ENCODE measurements around the gene IKZF3.

The IKZF3 gene

GRCh38 chr17:39818358-39819000, 45.6 kb downstream of the IKZF3 start:
- DNase-seq (ENCODE audit: extremely low read depth, insufficient read length), result no peak
- Histone ChIP-seq H3K36me3 (ENCODE audit: control insufficient read depth, insufficient read depth, low read length) (peaks cover 13% of the 10 kb centered on the region), H3K27me3 (replicated peaks; ENCODE audit: control insufficient read depth, insufficient read depth, low read length) (no peaks in the 10 kb centered on the region), H3K4me3 (replicated peaks; ENCODE audit: low read depth, low read length) (no peak overlapping the region)
- TF ChIP-seq, protein P1, sequence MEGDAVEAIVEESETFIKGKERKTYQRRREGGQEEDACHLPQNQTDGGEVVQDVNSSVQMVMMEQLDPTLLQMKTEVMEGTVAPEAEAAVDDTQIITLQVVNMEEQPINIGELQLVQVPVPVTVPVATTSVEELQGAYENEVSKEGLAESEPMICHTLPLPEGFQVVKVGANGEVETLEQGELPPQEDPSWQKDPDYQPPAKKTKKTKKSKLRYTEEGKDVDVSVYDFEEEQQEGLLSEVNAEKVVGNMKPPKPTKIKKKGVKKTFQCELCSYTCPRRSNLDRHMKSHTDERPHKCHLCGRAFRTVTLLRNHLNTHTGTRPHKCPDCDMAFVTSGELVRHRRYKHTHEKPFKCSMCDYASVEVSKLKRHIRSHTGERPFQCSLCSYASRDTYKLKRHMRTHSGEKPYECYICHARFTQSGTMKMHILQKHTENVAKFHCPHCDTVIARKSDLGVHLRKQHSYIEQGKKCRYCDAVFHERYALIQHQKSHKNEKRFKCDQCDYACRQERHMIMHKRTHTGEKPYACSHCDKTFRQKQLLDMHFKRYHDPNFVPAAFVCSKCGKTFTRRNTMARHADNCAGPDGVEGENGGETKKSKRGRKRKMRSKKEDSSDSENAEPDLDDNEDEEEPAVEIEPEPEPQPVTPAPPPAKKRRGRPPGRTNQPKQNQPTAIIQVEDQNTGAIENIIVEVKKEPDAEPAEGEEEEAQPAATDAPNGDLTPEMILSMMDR (IDR thresholded peaks at IDR 0.05; ENCODE audit: insufficient read depth, low read length, poor library complexity, severe bottlenecking), result no peak

GRCh38 chr17:39816272-39816671, 47.8 kb downstream of the IKZF3 start:
- no peak for DNase-seq (ENCODE audit: extremely low read depth, insufficient read length)
- no peaks in the 10 kb centered on the region for H3K27me3 ChIP-seq (replicated peaks; ENCODE audit: control insufficient read depth, insufficient read depth, low read length)
- no peak overlapping the region for H3K4me3 ChIP-seq (replicated peaks; ENCODE audit: low read depth, low read length)
- H3K36me3 ChIP-seq (ENCODE audit: control insufficient read depth, insufficient read depth, low read length), result peaks cover 12% of the 10 kb centered on the region
- TF ChIP-seq, protein P1 (IDR thresholded peaks at IDR 0.05; ENCODE audit: insufficient read depth, low read length, poor library complexity, severe bottlenecking), result no peak

GRCh38 chr17:39814497-39814896, 49.6 kb downstream of the IKZF3 start:
- Histone ChIP-seq H3K36me3 (ENCODE audit: control insufficient read depth, insufficient read depth, low read length) (peaks cover 9% of the 10 kb centered on the region), H3K4me3 (replicated peaks; ENCODE audit: low read depth, low read length) (no peak overlapping the region), H3K27me3 (replicated peaks; ENCODE audit: control insufficient read depth, insufficient read depth, low read length) (no peaks in the 10 kb centered on the region)
- TF ChIP-seq, protein P1 (IDR thresholded peaks at IDR 0.05; ENCODE audit: insufficient read depth, low read length, poor library complexity, severe bottlenecking), result no peak
- DNase-seq (ENCODE audit: extremely low read depth, insufficient read length), result no peak

DNA sequence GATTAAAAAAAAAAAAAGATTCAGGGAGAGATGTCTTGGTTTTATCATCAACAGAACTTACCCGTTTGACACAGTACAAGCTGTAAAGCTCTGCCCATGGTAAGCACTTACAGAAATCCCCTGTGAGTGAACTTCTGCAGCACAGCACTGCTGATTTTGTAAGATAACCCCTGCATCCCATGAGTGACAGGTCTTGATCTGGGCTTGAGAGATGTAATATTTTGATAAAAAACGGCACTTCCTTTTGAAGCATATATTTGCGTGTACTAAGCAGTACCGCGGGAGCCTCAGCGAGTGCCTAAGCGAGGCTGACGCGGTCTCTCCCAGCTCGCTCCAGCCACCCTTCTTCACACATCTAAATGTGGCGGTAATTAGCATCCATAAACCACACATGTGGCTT, 50.5 kb downstream of the IKZF3 start:
- no peaks in the 10 kb centered on the region for H3K27me3 ChIP-seq (replicated peaks; ENCODE audit: control insufficient read depth, insufficient read depth, low read length)
- no peak overlapping the region for H3K4me3 ChIP-seq (replicated peaks; ENCODE audit: low read depth, low read length)
- no peak for DNase-seq (ENCODE audit: extremely low read depth, insufficient read length)
- H3K36me3 ChIP-seq (ENCODE audit: control insufficient read depth, insufficient read depth, low read length), result peaks cover 9% of the 10 kb centered on the region
- TF ChIP-seq, protein P1 (IDR thresholded peaks at IDR 0.05; ENCODE audit: insufficient read depth, low read length, poor library complexity, severe bottlenecking), result no peak

GRCh38 chr17:39812466-39812865, 51.6 kb downstream of the IKZF3 start:
- DNase-seq (ENCODE audit: extremely low read depth, insufficient read length), result no peak
- TF ChIP-seq, protein P1 (IDR thresholded peaks at IDR 0.05; ENCODE audit: insufficient read depth, low read length, poor library complexity, severe bottlenecking), result no peak
- no peaks in the 10 kb centered on the region for H3K27me3 ChIP-seq (replicated peaks; ENCODE audit: control insufficient read depth, insufficient read depth, low read length)
- H3K36me3 ChIP-seq (ENCODE audit: control insufficient read depth, insufficient read depth, low read length), result peaks cover 9% of the 10 kb centered on the region
- H3K4me3 ChIP-seq (replicated peaks; ENCODE audit: low read depth, low read length), result no peak overlapping the region

Measured in GM06990 (cell line).